Thoracic aorta (tissue), 2 donors: ENCODE results near the gene COL12A1. TPM values are rescaled to one million over a fixed set of nuclear protein-coding genes. Genes with fewer than 3 reads are reported as not detected.

Experiments used
- ATAC-seq: fragments of 150-250 bp; one replicate; pipeline ENCODE4 v1.8.0; 2017; ENCODE audit warnings: low read depth; ENCODE audit not compliant: insufficient number of reproducible peaks, low FRiP score
- DNase-seq: peaks from one replicate; pipeline ENCODE4 v3.0.0-alpha.2; 2020; ENCODE audit warnings: low spot score
- H3K27ac ChIP-seq, 2 donors: fragments of 200-600 bp; sonication (generic); 1 replicate in 1 of 2; 2 replicates in 1 of 2; pipeline ENCODE4 v1.5.1; 2016; ENCODE audit warnings: mild to moderate bottlenecking in 2 of 2, moderate library complexity in 2 of 2
- H3K27me3 ChIP-seq: fragments of 200-600 bp; sonication (generic); replicated peaks from 2 replicates; pipeline ENCODE4 v1.6.0; 2016; ENCODE audit warnings: mild to moderate bottlenecking; ENCODE audit not compliant: insufficient read depth
- H3K36me3 ChIP-seq: fragments of 200-600 bp; sonication (generic); one replicate; pipeline ENCODE4 v1.5.1; 2016
- H3K4me1 ChIP-seq, 2 donors: fragments of 200-600 bp; sonication (generic); 1 replicate in 1 of 2; 2 replicates in 1 of 2; pipeline versions ENCODE4 v1.5.1 to v1.6.0; 2016; ENCODE audit warnings: low read depth in 2 of 2, mild to moderate bottlenecking in 1 of 2; ENCODE audit not compliant: control insufficient read depth in 1 of 2
- H3K4me3 ChIP-seq: fragments of 200-600 bp; sonication (generic); 2 replicates; pipeline ENCODE4 v1.5.1; 2016; ENCODE audit warnings: mild to moderate bottlenecking
- H3K9me3 ChIP-seq: fragments of 200-600 bp; sonication (generic); 2 replicates; pipeline ENCODE4 v1.5.1; 2016
- CTCF ChIP-seq: fragments of 200-600 bp; sonication (generic); IDR thresholded peaks from one replicate; pipeline ENCODE4 v1.5.1; 2019; ENCODE audit warnings: antibody characterized with exemption
- total RNA-seq, 2 donors: library from RNA; depleted of rRNA; stranded (reverse); fragments of >200 nt; gene quantifications; one replicate each; pipeline versions ENCODE4 v1.1.0 to v1.2.3, GENCODE V29; 2016

The COL12A1 gene
- total RNA-seq, 2 donors from 2014 or later: 92.3 to 131 TPM

- no peaks in the 10 kb centered on the region for H3K9me3 ChIP-seq
- no peak overlapping the region for H3K4me3 ChIP-seq
- DNase-seq (no peak), ATAC-seq (no peak)
- TF ChIP-seq CTCF: no peak
- no peaks in the 10 kb centered on the region for H3K27me3 ChIP-seq
- peaks cover 4 to 16% of the 10 kb centered on the region in 2 donors for H3K4me1 ChIP-seq
- no peaks in the 10 kb centered on the region for H3K36me3 ChIP-seq
- H3K27ac ChIP-seq: no peak overlapping the region
Measured at GRCh38 chr6:75221116-75221515, 15.3 kb upstream of the COL12A1 start.

- Histone ChIP-seq H3K4me1 (peaks cover 4 to 16% of the 10 kb centered on the region in 2 donors), H3K4me3 (no peak overlapping the region), H3K27ac (no peak overlapping the region), H3K9me3 (no peaks in the 10 kb centered on the region), H3K36me3 (no peaks in the 10 kb centered on the region), H3K27me3 (no peaks in the 10 kb centered on the region)
- no peak for TF ChIP-seq CTCF
- DNase-seq (no peak), ATAC-seq (no peak)
Measured at GRCh38 chr6:75220357-75220756, 14.5 kb upstream of the COL12A1 start.

- ATAC-seq: no peak
- Histone ChIP-seq H3K27ac (no peak overlapping the region), H3K27me3 (no peaks in the 10 kb centered on the region), H3K9me3 (no peaks in the 10 kb centered on the region), H3K4me1 (peaks cover 4 to 16% of the 10 kb centered on the region in 2 donors), H3K4me3 (no peak overlapping the region), H3K36me3 (no peaks in the 10 kb centered on the region)
- no peak for DNase-seq
- TF ChIP-seq CTCF: no peak
Measured at GRCh38 chr6:75219263-75219662, 13.4 kb upstream of the COL12A1 start.

- ATAC-seq (no peak), DNase-seq (no peak)
- Histone ChIP-seq H3K36me3 (no peaks in the 10 kb centered on the region), H3K4me3 (no peak overlapping the region), H3K9me3 (no peaks in the 10 kb centered on the region), H3K27me3 (no peaks in the 10 kb centered on the region), H3K27ac (no peak overlapping the region), H3K4me1 (peaks cover 4 to 7% of the 10 kb centered on the region in 2 donors)
- no peak for TF ChIP-seq CTCF
Measured at GRCh38 chr6:75217193-75217592, 11.3 kb upstream of the COL12A1 start.

- H3K27ac ChIP-seq: no peak overlapping the region
- no peaks in the 10 kb centered on the region for H3K9me3 ChIP-seq
- H3K36me3 ChIP-seq: no peaks in the 10 kb centered on the region
- H3K4me3 ChIP-seq: no peak overlapping the region
- ATAC-seq (no peak), DNase-seq (no peak)
- peaks cover 2 to 16% of the 10 kb centered on the region in 2 donors for H3K4me1 ChIP-seq
- H3K27me3 ChIP-seq: no peaks in the 10 kb centered on the region
- no peak for TF ChIP-seq CTCF
Measured at GRCh38 chr6:75215291-75215690, 9.4 kb upstream of the COL12A1 start.
